Activated CD8-positive, alpha-beta memory T cell treated with anti-CD3 and anti-CD28 coated beads for 24 hours (primary cell): ENCODE measurements around the gene LIN9.
"Not testable (repeated sequence)": the region's sequence is repeated elsewhere in the genome, so short reads cannot be mapped to it uniquely, and the experiment has no call there.

Source experiments
- DNase-seq: peaks from one replicate; pipeline ENCODE4 v3.0.0-alpha.2; 2020

The LIN9 gene

GRCh38 chr1:226318471-226318870, 9.5 kb upstream of the LIN9 start:
- no peak for DNase-seq

GRCh38 chr1:226314055-226314454, 5.1 kb upstream of the LIN9 start:
- no peak for DNase-seq

DNA sequence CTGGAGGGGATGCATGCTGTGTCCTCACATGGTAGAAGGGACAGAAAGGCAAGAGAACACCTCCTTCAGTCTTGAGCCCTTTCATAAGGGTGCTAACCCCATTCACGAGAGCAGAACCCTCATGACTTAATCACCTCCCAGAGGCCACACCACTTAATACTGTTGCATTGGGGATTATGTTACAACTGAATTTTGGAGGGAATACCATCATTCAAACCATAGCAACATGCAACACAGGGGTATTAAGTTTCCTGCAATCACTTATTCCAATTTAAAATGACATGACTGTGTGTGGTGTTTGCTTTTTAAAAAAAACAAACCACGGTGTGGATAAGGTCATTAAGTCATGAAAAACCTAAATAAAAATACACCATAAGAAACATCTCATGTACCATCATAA, 3.1 kb upstream of the LIN9 start:
- no peak for DNase-seq

GRCh38 chr1:226311376-226311775, 2.4 kb upstream of the LIN9 start:
- DNase-seq: no peak

DNA sequence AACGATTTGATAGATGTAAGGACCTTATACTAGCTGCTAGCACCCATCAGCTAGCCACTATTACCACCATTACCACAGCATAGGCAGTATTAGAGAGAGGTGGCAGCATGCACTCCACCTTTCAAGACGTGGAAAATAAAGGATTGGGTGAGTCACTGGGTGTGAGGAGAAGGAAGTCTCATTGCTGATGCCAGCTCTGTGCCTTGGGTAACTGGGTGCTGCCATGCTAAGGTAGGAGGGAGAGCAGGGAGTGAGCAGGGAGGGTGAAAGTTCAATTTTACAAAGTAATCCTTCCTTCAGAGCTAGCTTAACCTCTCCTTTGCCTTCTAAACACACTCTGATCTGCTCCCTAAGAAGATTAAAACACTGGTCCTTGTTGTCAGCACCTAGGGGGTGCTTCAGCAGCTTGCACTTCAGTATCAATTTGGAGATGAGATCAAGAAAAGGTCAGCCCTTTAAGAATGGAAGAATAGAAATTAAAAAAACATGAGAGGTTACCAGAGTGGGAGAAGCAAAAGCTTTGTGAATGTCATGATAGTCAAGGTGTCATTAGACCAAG, 1.8 kb upstream of the LIN9 start:
- DNase-seq: no peak

DNA sequence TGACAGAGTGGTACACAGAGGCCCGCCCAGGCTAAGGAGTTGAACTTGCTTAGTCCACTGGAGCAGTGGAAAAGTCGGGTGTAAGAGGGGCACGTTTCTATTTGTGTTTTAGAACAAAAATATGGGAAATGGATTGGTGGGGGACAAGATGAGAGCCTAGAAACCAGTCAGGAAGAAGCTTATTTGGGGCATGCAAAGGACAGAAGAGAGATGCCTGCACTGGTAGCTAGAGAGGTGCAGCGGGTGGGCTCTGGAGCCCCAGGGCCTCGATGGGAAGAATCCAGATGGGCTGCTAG, 1.2 kb upstream of the LIN9 start:
- DNase-seq: no peak

- DNase-seq: no peak
Measured at GRCh38 chr1:226309398-226310244, 657 bp upstream of the LIN9 start.

- DNase-seq: peak; percentile 77
Measured at GRCh38 chr1:226308166-226308722, 720 bp downstream of the LIN9 start.

- no peak for DNase-seq
Measured at GRCh38 chr1:226306425-226306824, 2.5 kb downstream of the LIN9 start.

DNA sequence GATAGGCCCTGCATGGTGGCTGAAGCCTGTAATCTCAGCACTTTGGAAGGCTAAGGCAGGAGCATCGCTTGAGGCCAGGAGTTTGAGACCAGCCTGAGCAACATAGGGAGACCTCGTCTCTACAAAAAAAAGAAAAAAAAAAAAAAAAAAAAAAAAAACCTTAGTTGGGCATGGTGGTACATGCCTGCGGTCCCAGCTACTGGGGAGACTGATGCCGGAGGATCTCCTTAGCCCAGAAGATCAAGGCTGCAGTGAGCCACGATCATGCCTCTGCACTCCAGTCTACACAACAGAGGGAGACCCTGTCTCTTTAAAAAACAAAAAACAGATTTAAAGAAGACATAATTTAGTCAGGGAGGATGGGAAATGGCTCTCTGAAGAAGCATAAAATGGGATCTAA, 3.8 kb downstream of the LIN9 start:
- no peak for DNase-seq

DNA sequence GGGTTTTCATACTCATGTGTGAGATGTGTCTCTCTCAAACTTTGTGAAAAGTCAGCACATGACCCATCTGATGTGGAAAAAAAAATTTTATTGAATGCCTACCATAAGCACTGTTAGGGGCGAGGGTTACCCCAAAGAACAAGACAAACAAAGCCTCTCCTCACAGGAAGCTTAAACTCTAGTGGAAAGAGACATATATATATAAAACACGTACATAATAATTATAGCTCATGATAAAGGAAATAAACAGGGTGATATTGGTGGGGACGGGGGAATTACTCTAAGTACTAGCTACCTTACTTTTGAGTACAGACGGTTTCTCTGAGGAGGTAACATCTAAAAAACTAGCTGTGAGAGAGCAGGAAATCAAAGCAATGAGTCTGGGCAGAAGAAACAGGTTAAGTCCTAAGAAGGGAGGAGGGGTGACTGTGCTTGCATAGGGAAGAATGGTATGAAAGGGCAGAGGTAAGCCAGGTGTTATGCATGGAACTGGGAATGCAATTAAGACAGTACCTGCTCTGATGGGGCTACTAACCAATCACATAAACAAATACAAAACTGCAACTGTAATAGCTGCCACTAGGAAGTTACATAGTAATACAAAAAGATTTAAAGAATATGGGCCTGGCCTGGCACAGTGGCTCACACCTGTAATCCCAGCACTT, 4.5 kb downstream of the LIN9 start:
- no peak for DNase-seq

DNA sequence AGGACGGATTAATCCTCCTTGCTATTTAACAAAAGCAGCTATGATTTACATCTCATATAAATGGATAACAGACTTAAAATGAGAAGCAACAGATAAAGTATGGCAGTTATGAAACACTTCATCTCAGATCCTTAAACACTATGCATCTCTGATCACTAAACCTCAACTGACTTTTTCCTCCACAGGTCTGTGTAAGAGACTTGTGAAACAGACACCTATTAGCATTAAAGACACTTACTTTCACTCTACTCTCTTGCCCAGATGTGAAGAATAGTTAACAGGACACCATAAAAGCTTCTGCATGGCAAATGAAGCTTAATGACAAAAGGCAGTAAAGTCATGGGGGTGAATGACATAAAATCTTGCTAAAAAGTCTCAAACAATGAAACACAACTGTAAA, 6.2 kb downstream of the LIN9 start:
- DNase-seq: no peak

DNA sequence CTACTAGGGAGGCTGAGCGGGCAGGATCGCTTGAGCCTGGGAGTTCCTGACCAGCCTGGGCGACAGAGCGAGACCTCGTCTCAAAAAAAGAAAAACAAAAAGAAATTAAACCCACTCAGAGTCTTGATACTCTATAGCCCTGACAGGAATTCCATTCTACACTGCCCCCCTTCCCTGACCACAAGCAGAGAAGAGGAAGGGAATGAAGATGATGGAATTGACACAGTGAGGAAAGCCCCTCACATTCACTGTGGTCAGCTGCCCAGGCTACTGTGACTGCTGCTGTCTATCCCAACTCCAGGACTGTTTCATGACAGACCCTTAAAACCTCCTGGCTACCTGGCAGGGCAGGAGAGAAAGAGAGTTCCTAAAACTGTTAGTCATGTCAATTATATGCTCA, 12.1 kb downstream of the LIN9 start:
- DNase-seq: no peak

- DNase-seq: no peak
Measured at GRCh38 chr1:226293553-226293920, 15.4 kb downstream of the LIN9 start.

DNA sequence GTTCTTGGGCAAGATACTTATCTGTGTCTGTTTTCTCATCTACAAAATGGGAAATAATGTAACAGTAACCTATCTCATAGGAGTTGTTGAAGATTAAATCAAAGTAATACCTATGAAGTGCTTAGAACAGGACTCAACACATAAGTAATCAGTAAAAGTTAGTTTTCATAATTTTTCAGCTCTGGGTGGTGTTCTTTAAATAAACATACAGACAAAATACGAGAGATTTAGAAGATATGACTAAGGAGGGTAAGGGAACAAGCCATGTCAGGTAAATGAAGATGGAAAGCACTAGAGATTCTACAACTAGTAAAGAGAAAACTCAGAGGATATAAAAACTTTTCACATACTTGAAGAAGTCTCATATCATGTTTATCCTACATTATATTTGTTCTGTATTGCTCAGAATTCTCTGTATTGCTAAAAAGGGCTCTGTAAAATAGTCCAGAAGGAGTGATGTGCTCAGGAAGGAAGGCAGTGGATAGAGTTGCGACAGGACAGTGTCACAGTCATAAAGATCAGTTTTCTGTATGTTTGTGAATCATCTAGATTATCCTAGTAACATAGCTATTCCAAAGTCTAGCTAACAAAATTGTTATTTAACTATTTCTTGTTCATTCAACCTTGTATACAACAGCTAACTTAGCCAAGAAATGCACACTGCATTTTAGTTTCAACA, 16.0 kb downstream of the LIN9 start:
- no peak for DNase-seq

DNA sequence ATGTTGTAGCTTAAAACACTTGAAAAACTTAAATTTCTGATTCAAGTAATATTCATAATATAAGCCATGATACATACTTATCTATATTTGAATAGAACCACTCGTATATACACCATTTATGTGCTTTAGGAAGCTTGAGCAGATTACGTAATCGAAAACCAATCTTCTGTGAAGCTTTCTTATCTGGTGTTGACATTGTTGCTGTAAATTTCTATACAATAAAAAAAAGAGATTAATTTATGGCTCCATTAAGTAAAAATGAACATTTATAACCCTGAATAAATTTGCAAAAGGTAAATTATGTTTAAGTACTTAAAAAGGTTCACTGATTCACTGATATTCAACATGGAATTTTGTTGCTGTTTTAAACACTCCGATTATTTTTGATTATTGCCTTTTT, 21.4 kb downstream of the LIN9 start:
- DNase-seq: no peak

- no peak for DNase-seq
Measured at GRCh38 chr1:226281058-226281457, 27.9 kb downstream of the LIN9 start.

- no peak for DNase-seq
Measured at GRCh38 chr1:226279498-226279897, 29.5 kb downstream of the LIN9 start.

DNA sequence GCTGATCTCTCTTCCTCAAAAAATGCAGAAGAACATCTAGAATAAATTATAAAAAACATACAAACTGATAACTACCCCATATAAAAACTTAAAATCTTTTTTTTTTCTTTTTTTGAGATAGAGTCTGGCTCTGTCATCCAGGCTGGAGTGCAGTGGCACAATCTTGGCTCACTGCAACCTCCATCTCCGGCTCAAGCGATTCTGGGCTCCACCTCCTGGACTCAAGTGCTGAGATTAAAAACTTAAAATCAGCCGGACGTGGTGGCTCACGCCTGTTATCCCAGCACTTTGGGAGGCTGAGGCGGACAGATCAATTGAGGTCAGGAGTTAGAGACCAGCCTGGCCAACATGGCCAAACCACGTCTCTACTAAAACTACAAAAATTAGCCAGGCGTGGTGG, 31.1 kb downstream of the LIN9 start:
- DNase-seq: no peak

DNA sequence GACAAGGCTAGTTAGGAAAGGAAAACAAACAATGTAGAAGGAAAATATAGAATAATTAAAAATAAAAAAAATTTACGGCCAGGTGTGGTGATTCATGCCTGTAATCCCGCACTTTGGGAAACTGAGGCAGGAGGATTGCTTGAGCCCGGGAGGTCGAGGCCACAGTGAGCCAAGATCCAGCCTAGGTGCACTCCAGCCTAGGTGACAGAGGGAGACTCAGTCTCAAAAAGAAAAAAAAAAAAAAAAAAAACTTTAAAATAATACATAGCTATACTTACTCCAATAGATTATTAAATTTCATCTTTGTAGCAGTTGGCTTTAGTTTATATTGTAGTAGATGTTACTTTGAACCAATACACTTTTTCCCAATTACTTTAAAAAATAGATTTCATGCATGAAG, 32.0 kb downstream of the LIN9 start:
- no peak for DNase-seq

DNA sequence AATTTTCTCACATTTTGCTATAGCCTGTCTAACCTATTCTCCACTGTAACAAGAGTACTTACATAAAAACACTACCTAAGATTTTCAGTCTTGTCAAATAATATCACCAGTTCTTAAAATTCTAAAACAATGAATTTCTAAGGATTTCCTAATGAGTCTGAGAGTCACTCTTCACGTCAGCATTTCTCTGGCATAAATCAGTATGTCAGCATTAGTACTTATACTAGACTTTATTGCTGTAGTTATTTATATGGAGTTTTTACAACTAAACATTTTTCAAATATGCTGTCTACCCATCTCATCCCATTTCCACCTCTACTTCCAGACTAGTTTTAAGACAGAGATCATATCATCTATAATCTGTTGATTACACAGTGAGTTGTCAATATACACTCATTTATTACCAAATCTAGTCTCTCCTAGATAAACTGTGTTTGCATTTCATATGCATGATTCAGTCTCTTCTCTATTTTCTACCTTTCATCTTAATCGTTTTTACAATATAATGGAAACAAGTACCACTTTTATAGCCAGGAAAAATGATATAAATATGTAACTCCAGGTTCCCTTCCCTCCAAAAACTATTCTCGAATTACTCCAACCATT, 32.8 kb downstream of the LIN9 start:
- no peak for DNase-seq

- no peak for DNase-seq
Measured at GRCh38 chr1:226274138-226274537, 34.8 kb downstream of the LIN9 start.

- not testable (repeated sequence) for DNase-seq
Measured at GRCh38 chr1:226272233-226272902, 36.6 kb downstream of the LIN9 start.
